Natural killer cell treated with Interleukin-12 subunit alpha and Interleukin-12 subunit beta and Interleukin-15 and Interleukin-18, amount 100 ng/mL, for 72 hours (primary cell): ENCODE data around the gene BBX. TPM values are rescaled to one million over a fixed set of nuclear protein-coding genes. Genes with fewer than 3 reads are reported as not detected.

Source experiments
- ATAC-seq, 2 donors: fragments of 150-1000 bp; cut with Tn5 transposase in 1 of 2; sonication (Bioruptor Pico), chemical (Tn5 transposase) in 1 of 2; 2 replicates each; pipeline ENCODE4 v1.10.0; 2021
- DNase-seq: peaks from one replicate; pipeline ENCODE4 v3.0.0; 2022; ENCODE audit warnings: low spot score
- H3K27ac Mint-ChIP-seq, 2 donors: 1 replicate in 1 of 2; 2 replicates in 1 of 2; pipeline ENCODE4 v1.8.0; 2022; ENCODE audit warnings: mixed read lengths in 2 of 2, mild to moderate bottlenecking in 1 of 2, moderate library complexity in 1 of 2
- H3K27me3 Mint-ChIP-seq, 2 donors: 1 replicate in 1 of 2; 2 replicates in 1 of 2; pipeline ENCODE4 v1.8.0; 2022; ENCODE audit warnings: mixed read lengths in 2 of 2
- H3K36me3 Mint-ChIP-seq: one replicate; pipeline ENCODE4 v1.8.0; 2022; ENCODE audit warnings: mixed read lengths
- H3K4me1 Mint-ChIP-seq, 2 donors: 1 replicate in 1 of 2; 2 replicates in 1 of 2; pipeline ENCODE4 v1.8.0; 2022; ENCODE audit warnings: low read depth in 2 of 2, mixed read lengths in 2 of 2, mild to moderate bottlenecking in 1 of 2
- H3K4me3 Mint-ChIP-seq: one replicate; pipeline ENCODE4 v1.8.0; 2022; ENCODE audit warnings: mixed read lengths
- H3K9me3 Mint-ChIP-seq: 2 replicates; pipeline ENCODE4 v1.8.0; 2022; ENCODE audit warnings: mixed read lengths
- total RNA-seq, 2 donors: library from RNA; stranded (reverse); gene quantifications; one replicate each; pipeline ENCODE4 v1.2.3, GENCODE V29; 2022

Gene BBX
- total RNA-seq, 2 donors from 2014 or later = 49.4 to 59.1 TPM

DNA sequence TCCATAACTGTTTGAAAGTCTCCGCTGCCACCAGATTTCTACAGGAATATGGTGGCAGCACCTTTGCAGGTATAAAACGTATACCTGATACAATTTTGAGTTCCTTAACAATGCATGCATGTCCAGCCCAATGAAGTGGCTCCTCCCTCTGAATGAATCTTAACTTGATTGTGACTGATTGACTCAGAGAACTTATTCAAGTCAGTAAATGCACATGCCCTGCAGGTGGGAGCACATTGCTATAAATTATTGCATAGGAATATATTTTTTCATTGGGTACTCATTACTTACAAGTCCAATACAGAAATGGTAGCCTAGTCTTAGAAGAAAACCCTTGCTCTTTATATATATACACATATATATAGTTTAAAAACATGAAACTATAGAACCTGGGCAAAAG lies 259.3 kb downstream of the BBX start:
- Mint-ChIP-seq H3K4me1 (no peaks in the 10 kb centered on the region), H3K4me3 (no peak overlapping the region), H3K9me3 (no peaks in the 10 kb centered on the region), H3K27me3 (no peaks in the 10 kb centered on the region), H3K36me3 (peaks cover 34% of the 10 kb centered on the region), H3K27ac (no peak overlapping the region)
- DNase-seq (no peak), ATAC-seq (no peak)

DNA sequence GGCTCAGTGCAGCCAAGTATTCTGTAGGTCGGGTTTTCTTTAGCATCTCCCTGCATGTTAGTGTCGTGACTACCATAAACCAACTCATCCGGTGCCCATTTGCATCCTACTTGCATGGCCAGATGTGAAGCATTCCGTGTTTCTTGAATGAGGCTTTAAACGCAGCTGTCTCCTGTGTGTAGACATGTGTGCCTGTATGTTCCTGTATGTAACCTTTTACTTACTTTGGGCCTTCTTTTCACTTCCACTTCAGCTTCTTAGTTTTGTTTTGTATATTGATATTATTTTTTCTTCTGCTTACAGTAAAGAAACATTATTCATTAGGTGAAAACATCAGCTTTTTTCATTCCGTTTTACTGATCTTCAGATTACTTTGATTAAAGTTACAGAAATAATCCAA lies 267.9 kb downstream of the BBX start:
- Mint-ChIP-seq H3K27me3 (no peaks in the 10 kb centered on the region), H3K36me3 (peaks cover 24% of the 10 kb centered on the region), H3K9me3 (no peaks in the 10 kb centered on the region), H3K27ac (no peak overlapping the region), H3K4me1 (peaks cover 2 to 8% of the 10 kb centered on the region in 2 donors), H3K4me3 (no peak overlapping the region)
- DNase-seq (no peak), ATAC-seq (no peak)

DNA sequence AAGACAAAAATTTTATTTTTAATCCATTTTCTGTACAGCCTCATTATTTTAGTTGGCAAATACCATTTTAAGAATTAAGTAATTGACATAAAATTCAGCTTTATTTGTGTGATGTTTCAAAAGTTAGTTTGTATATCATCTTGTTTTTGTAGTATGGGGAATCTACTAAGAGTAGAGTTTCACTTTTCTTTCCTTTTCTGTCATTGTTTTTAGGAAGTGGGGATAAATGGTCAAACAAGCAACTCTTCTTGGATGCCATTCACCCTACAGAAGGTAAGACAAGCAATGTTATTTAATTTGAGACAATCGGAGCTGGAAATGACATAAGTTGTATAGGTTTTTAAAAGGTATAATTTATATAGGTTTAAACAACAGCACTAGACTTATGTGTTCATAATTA lies 268.3 kb downstream of the BBX start:
- Mint-ChIP-seq H3K9me3 (no peaks in the 10 kb centered on the region), H3K27me3 (no peaks in the 10 kb centered on the region), H3K36me3 (peaks cover 24% of the 10 kb centered on the region), H3K4me1 (peaks cover 7 to 9% of the 10 kb centered on the region in 2 donors), H3K4me3 (no peak overlapping the region), H3K27ac (no peak overlapping the region)
- no peak for DNase-seq
- no peak for ATAC-seq

DNA sequence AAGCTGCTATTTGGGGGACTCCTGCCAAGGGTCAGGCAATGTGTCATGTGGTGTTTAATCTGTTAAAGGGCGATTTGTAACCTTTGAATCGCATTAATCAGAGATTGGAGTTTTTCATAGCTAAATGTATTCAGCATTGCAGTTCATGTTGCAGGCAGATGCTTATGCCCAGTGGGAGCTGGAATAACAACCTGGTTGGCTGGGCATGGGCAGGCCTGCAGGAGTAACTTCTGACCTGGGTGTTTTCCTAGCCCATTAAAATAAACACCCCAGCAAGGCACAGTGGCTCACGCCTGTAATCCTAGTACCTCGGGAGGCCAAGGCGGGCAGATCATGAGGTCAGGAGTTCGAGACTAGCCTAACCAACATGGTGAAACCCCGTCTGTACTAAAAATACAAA lies 268.7 kb downstream of the BBX start:
- Mint-ChIP-seq H3K27ac (no peak overlapping the region), H3K4me1 (peaks cover 10 to 12% of the 10 kb centered on the region in 2 donors), H3K36me3 (peaks cover 24% of the 10 kb centered on the region), H3K4me3 (no peak overlapping the region), H3K9me3 (no peaks in the 10 kb centered on the region), H3K27me3 (no peaks in the 10 kb centered on the region)
- no peak for DNase-seq
- ATAC-seq = no peak

DNA sequence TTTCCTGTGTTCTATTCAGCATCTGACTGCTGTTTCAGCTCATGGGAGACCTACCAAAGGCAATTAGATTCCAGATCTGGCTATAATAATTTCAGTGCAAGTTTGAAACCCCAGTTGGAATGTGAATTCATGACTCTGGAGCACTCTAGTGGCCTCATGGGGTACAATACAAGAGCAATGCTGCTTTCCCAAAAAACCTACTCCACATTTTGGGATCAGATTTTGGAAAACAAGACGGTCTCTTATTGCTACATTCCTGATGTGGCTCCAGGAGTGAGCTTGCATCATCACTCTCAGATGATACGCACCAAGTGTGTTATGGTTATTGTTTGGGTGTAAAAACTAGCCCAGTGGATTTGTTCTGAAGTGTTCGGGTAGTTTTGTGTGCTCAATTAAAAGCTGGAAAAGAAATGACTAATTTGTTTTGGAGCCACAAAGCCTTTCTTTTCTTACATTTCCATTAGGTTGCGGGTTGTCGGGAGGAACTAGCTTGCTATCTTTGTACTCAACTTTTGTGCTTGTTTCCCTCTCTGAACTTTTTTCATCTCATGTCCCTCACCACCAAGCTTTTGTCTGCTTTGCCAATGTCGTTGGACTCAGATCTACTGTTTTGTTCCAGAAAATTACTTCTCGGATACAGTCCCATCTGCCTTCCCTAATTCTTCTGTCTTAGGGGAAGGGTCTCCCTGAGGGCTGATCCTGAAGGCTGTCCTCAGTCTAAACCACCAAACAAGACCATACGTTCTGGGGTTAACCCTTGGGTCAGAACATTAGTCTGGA lies 272.1 kb downstream of the BBX start:
- H3K4me3 Mint-ChIP-seq = no peak overlapping the region
- no peak overlapping the region for H3K27ac Mint-ChIP-seq
- no peak for DNase-seq
- H3K4me1 Mint-ChIP-seq = peaks cover 14 to 19% of the 10 kb centered on the region in 2 donors
- H3K36me3 Mint-ChIP-seq = peaks cover 28% of the 10 kb centered on the region
- no peaks in the 10 kb centered on the region for H3K9me3 Mint-ChIP-seq
- H3K27me3 Mint-ChIP-seq = no peaks in the 10 kb centered on the region
- ATAC-seq = no peak

DNA sequence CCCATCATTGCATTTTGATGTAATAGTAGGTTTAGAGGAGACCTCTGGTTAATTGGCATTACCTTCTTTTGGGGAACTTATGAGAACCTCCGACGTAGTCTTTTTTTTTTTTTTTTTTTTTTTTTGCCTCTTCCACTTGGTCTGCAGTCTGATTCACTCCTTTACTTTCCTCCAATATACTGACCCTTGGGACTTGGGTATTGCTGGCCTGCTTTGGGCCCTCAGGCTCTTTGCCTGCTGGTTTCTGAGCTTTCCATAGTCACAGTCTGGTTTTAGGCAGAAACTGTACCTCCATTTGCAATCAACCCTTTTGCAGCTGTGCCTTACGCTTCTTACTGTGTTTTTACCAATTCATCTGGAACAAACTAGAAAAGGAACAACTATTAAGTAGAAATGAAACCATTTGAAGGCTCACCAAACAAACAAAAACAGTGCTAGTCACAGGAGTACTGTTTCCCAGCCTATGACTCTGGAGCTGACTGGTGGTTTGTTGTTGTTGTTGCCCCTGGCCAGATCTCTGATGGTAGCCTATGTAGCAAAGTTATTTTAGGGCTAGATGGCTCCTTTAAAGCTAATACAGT lies 272.8 kb downstream of the BBX start:
- no peak for ATAC-seq
- H3K27me3 Mint-ChIP-seq = no peaks in the 10 kb centered on the region
- no peaks in the 10 kb centered on the region for H3K9me3 Mint-ChIP-seq
- no peak overlapping the region for H3K27ac Mint-ChIP-seq
- no peak overlapping the region for H3K4me3 Mint-ChIP-seq
- peaks cover 14 to 19% of the 10 kb centered on the region in 2 donors for H3K4me1 Mint-ChIP-seq
- DNase-seq = no peak
- H3K36me3 Mint-ChIP-seq = peaks cover 21% of the 10 kb centered on the region

DNA sequence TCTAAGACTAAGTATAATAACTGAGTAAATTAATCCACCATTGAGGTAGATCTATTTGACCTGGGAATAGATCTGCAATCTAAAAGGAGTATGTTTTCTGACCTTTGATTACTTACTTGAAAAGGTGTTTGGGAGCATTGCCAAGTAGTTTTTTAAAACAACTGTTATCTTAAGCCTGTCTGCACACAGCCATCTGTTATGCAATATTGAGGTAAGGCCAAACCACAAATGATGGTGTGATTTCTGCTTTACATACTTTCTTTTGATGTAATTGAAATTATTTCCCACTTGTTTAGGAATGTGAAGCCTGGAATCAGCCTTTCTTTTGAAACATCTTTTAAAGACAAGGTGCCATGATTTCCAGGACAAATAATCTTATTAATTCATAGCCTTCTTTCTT lies 274.0 kb downstream of the BBX start:
- Mint-ChIP-seq H3K27ac (no peak overlapping the region), H3K4me3 (no peak overlapping the region), H3K9me3 (no peaks in the 10 kb centered on the region), H3K36me3 (peaks cover 31% of the 10 kb centered on the region), H3K4me1 (peaks cover 14 to 19% of the 10 kb centered on the region in 2 donors), H3K27me3 (no peaks in the 10 kb centered on the region)
- no peak for DNase-seq
- ATAC-seq = peak in 1 of 2 donors; percentile 56

DNA sequence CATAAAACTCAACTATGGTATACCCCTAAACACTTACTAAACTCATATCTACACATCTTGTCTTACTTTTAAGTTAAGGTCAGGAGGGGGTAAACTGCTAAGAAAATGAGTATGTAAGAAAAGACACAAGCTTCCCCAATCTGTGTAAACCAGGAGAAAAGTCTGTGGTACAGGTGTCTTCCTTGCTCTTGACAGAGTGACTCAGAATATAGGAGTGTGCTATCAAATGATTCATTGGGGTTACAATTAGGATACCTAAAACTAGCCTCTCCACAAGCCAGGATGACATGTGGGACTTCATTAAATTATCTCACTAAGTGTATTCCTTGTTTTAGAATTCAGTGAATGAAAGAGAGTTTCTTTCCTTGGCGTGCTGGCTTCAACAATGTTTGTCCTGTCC lies 274.8 kb downstream of the BBX start:
- Mint-ChIP-seq H3K36me3 (peaks cover 27% of the 10 kb centered on the region), H3K27ac (no peak overlapping the region), H3K4me3 (no peak overlapping the region), H3K4me1 (peaks cover 14 to 19% of the 10 kb centered on the region in 2 donors), H3K27me3 (no peaks in the 10 kb centered on the region), H3K9me3 (no peaks in the 10 kb centered on the region)
- ATAC-seq = no peak
- DNase-seq = no peak

DNA sequence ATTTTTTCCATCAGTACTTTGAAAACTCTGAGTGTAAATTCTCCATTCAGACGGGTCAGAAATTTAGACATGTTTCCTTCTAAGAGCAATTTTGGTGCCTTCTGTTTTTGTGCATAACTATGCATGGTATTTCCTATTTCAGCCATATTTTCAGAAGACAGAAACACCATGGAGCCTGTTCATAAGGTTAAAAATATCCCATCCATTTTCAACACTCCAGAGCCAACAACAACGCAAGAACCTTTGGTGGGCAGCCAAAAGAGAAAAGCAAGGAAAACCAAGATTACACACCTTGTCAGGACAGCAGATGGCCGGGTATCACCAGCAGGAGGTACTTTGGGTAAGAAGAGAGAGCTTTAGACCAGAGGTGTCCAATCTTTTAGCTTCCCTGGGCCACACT lies 275.6 kb downstream of the BBX start:
- H3K27me3 Mint-ChIP-seq = no peaks in the 10 kb centered on the region
- ATAC-seq (no peak), DNase-seq (no peak)
- peaks cover 31% of the 10 kb centered on the region for H3K36me3 Mint-ChIP-seq
- H3K27ac Mint-ChIP-seq = no peak overlapping the region
- no peaks in the 10 kb centered on the region for H3K9me3 Mint-ChIP-seq
- H3K4me1 Mint-ChIP-seq = peaks cover 14 to 19% of the 10 kb centered on the region in 2 donors
- H3K4me3 Mint-ChIP-seq = no peak overlapping the region

DNA sequence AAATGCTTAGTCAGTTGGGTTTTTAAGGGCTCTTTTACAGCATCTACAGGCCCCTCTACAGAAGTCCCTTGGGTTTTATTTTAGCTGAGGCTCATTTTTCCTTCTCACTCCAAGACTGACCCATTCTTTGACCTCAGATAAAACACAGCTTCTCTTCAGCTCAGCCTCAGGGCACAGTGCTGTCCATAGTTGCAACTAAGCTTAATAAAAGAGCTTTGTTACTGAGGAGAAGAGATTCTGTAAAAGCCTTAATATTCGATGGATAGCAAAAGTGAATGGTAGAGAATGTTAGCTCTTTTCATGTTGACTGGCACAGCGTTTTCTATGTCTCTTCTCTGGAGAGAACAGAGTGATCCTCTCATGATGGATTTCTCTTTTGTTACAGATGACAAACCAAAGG lies 277.9 kb downstream of the BBX start:
- peaks cover 31% of the 10 kb centered on the region for H3K36me3 Mint-ChIP-seq
- no peak overlapping the region for H3K27ac Mint-ChIP-seq

DNA sequence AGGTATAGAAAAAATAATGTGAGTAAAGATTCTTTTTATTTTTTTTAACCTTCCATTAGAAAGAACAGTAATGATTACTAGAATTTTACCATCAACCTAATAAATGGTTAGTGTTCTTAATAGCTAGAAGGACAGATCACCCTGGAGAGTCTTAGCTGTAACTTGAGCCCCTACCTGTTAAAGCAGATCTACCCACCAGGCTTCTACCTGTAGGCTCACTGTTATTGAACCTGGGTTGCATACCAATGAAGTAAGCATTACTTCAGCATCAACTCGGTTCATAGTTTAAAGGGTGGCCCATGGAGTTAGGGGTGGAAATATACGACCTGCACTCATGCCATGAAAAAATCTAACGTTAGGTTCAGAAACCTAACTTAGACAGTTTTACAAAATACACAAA lies 280.4 kb downstream of the BBX start:
- ATAC-seq (no peak), DNase-seq (no peak)
- Mint-ChIP-seq H3K36me3 (peaks cover 30% of the 10 kb centered on the region), H3K4me3 (no peak overlapping the region), H3K4me1 (no peaks in the 10 kb centered on the region), H3K27ac (no peak overlapping the region), H3K9me3 (no peaks in the 10 kb centered on the region), H3K27me3 (no peaks in the 10 kb centered on the region)

More for the DNA sequence above, 277.9 kb downstream of the BBX start:
- Mint-ChIP-seq H3K27me3 (no peaks in the 10 kb centered on the region), H3K9me3 (no peaks in the 10 kb centered on the region), H3K4me1 (peaks cover 12 to 16% of the 10 kb centered on the region in 2 donors), H3K4me3 (no peak overlapping the region)
- ATAC-seq (no peak), DNase-seq (no peak)

DNA sequence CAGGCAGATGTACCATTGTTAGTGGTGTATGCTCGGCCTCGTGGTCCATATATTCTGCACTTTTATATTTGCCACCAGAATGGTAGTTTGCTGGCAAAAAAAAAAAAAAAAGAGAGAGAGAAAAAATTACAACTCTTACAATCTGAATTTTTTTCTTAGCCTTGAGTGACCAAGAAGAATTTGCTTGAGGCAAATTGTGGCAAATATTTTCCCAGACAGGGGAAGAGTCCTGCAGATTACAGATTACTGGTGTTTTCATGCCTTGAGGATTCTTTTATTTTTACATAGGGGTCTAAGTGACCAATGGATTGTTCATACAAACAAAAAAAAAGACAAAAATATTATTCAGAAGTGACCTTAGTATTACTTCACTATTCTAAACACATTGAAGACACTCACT lies 283.3 kb downstream of the BBX start:
- peaks cover 21% of the 10 kb centered on the region for H3K36me3 Mint-ChIP-seq
- H3K4me3 Mint-ChIP-seq = no peak overlapping the region
- H3K27me3 Mint-ChIP-seq = no peaks in the 10 kb centered on the region
- peaks cover 7 to 12% of the 10 kb centered on the region in 2 donors for H3K4me1 Mint-ChIP-seq
- no peaks in the 10 kb centered on the region for H3K9me3 Mint-ChIP-seq
- DNase-seq (no peak), ATAC-seq (no peak)
- H3K27ac Mint-ChIP-seq = no peak overlapping the region

DNA sequence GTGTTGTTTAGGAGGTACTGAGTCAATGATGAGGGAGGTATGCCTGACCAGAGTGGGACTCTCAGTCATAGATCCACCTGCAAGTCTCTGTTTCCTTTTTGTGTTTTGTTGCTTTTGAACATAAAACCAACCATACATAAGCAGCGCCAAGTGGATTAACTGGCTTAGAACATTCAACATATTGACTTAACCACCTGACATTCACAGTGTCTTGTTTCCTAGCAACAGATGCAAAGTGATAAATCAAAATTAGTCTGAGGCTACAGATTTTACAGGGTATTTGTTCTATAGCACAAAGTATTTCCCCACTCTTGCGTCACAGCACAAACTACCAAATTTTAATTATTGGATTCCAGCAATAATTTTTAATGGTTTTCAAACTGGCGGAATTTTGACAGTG lies 283.8 kb downstream of the BBX start:
- peaks cover 15% of the 10 kb centered on the region for H3K36me3 Mint-ChIP-seq
- DNase-seq (no peak), ATAC-seq (no peak)
- no peaks in the 10 kb centered on the region for H3K27me3 Mint-ChIP-seq
- peaks cover 7 to 12% of the 10 kb centered on the region in 2 donors for H3K4me1 Mint-ChIP-seq
- H3K9me3 Mint-ChIP-seq = no peaks in the 10 kb centered on the region
- H3K27ac Mint-ChIP-seq = no peak overlapping the region
- H3K4me3 Mint-ChIP-seq = no peak overlapping the region

DNA sequence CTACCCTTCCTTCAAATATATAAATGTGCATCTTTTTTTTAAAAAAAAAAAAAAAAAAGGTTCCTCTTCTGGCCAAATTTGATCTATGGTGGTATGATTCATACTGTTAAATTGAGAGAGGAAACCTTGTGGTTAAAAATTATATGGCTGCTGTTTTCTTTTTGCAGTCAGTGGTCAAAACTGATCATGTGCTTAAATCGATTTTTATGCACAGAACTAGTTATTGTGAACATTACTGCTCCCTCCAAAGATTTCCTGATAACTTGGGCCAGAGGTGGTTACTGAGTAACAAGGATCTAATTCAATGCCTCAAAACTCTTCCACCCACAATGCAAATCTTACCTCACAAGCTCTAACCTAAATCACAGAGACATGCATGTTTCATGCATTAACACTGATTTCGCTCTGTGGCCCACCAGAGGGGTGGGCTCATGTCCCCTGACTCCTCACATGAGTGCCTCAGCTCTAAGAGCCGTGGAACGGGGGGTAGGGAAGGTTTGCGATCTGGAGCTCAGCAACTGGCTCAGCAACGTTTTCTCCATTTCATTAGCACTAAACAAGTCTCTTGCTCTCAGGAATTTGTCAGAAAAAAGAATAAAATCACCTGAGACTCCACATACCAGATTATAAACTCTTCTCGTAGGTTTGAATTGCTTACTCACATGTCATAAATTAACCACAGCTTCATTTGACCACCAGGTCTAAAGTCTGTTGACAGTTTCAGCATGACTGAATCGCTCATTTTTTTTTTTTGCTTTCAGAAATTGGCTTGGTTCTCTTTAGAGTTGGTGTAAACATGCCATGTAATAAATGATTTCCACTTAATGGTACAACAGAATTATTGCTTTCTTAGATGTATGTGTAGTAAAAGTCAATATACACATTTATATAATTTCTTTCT lies 287.7 kb downstream of the BBX start:
- H3K27ac Mint-ChIP-seq = peak overlapping the region in 1 of 2 donors; percentile 70
- H3K9me3 Mint-ChIP-seq = no peaks in the 10 kb centered on the region

More for the DNA sequence above, 287.7 kb downstream of the BBX start:
- ATAC-seq = peak in 1 of 2 donors; percentile 67
- peaks cover 7 to 12% of the 10 kb centered on the region in 2 donors for H3K4me1 Mint-ChIP-seq
- no peaks in the 10 kb centered on the region for H3K27me3 Mint-ChIP-seq
- H3K4me3 Mint-ChIP-seq = peak overlapping the region; percentile 67
- H3K36me3 Mint-ChIP-seq = peaks cover under 1% of the 10 kb centered on the region
- DNase-seq = no peak
